ENCODE data around the gene TACR1. TPM values are rescaled to one million over a fixed set of nuclear protein-coding genes. Genes with fewer than 3 reads are reported as not detected.

TACR1 gene
- total RNA-seq, 1 experiment from 2014 or later = not detected

GRCh38 chr2:75157435-75157834 lies 41.9 kb downstream of the TACR1 start:
- BruUV-seq (replicated peaks) = no TSS peak
- H2AFZ ChIP-seq (ENCODE audit: low read depth, low read length, poor library complexity, severe bottlenecking) = no peak overlapping the region
- H3K9ac ChIP-seq (ENCODE audit: low read length) = no peak overlapping the region
- H3K4me2 ChIP-seq (ENCODE audit: low read length) = no peak overlapping the region
- RAD21 ChIA-PET (ENCODE audit: low non-redundant PET in 1 of 2, low total read pairs in 2 of 2, uncharacterized antibody in 2 of 2, unreplicated experiment in 2 of 2) = no interaction called here
- H3K4me3 ChIP-seq (replicated peaks in 1 of 2; ENCODE audit: low read depth in 1 of 2, low read length in 2 of 2) = no peak overlapping the region
- intact Hi-C loops (cut with micrococcal nuclease) = no loop called here
- H3K27me3 ChIP-seq (ENCODE audit: insufficient read depth, low read length) = peaks cover 14% of the 10 kb centered on the region
- no peak overlapping the region for H3K27ac ChIP-seq (ENCODE audit: low read depth, low read length)
- POLR2A ChIA-PET = no interaction called here
- CTCF ChIA-PET = interaction anchor here (2.0 kb wide), 1 partner anchor 85 kb away, joined by 10 read pairs; no protein-coding TSS in a partner anchor
- no peaks in the 10 kb centered on the region for H3K79me2 ChIP-seq (ENCODE audit: insufficient read depth, low read length)
- ATAC-seq = no peak
- H3K9me2 ChIP-seq (ENCODE audit: insufficient read depth) = no peaks in the 10 kb centered on the region
- H4K20me1 ChIP-seq (ENCODE audit: insufficient read depth) = no peaks in the 10 kb centered on the region
- no peaks in the 10 kb centered on the region for H3K9me3 ChIP-seq (ENCODE audit: control insufficient read depth in 1 of 2, insufficient read depth in 1 of 2, low read depth in 1 of 2, low read length in 2 of 2)
- H3K36me3 ChIP-seq (ENCODE audit: control insufficient read depth in 1 of 2, insufficient read depth in 2 of 2, low read length in 2 of 2) = no peaks in the 10 kb centered on the region
- no peak for TF ChIP-seq ZBTB33 (IDR thresholded peaks at IDR 0.05; ENCODE audit: extremely low read depth, insufficient replicate concordance, low read length)
- no peak for TF ChIP-seq POLR2A (IDR thresholded peaks at IDR 0.05; ENCODE audit: borderline replicate concordance, extremely low read depth, insufficient read depth, insufficient read length)
- no peak for TF ChIP-seq EZH2phosphoT487 (IDR thresholded peaks at IDR 0.05; ENCODE audit: borderline replicate concordance)
- 0 out of 6 replicates have a peak, but pooled peaks of 1 of the 3 experiments have one; percentile 17 for TF ChIP-seq CTCF (IDR thresholded peaks at IDR 0.05 in 2 of 3, conservative IDR thresholded peaks at IDR 0.05 in 1 of 3; ENCODE audit: borderline replicate concordance in 1 of 3, insufficient read depth in 1 of 3, low read depth in 2 of 3, low read length in 2 of 3)
- TF ChIP-seq EGR1 (IDR thresholded peaks at IDR 0.05; ENCODE audit: low read depth) = no peak
- TF ChIP-seq EZH2 (IDR thresholded peaks at IDR 0.05) = no peak
- TF ChIP-seq RAD21 (IDR thresholded peaks at IDR 0.05; ENCODE audit: low read depth) = peak; percentile 20; the same call in 1 of the 2 replicates
- TF ChIP-seq YY1 (IDR thresholded peaks at IDR 0.05; ENCODE audit: extremely low read depth, insufficient replicate concordance, low read depth, low read length) = no peak
- TF ChIP-seq ZNF274 (IDR thresholded peaks at IDR 0.05; ENCODE audit: low read depth, low read length) = no peak
- no peak for TF ChIP-seq POLR2AphosphoS5 (IDR thresholded peaks at IDR 0.05; ENCODE audit: low read depth, low read length)
- no peak for TF ChIP-seq TCF7L2 (IDR thresholded peaks at IDR 0.05; ENCODE audit: borderline replicate concordance, extremely low read depth, insufficient read depth, insufficient read length)
- TF ChIP-seq ELF1 (IDR thresholded peaks at IDR 0.05; ENCODE audit: borderline replicate concordance, low read depth) = no peak
- TF ChIP-seq REST (IDR thresholded peaks at IDR 0.05; ENCODE audit: low read depth) = no peak
- TF ChIP-seq FOSL1 (IDR thresholded peaks at IDR 0.05; ENCODE audit: low read depth) = no peak
- TF ChIP-seq SRF (IDR thresholded peaks at IDR 0.05; ENCODE audit: low read depth) = no peak
- H3K4me1 ChIP-seq (ENCODE audit: control insufficient read depth in 1 of 2, insufficient read depth in 2 of 2, low read length in 2 of 2) = no peaks in the 10 kb centered on the region
- no peak for DNase-seq (ENCODE audit: low read depth, low spot score)

Measured in HCT116 (cell line).